Mesenchymal stem cell (in vitro differentiated cells and primary cell): Measurements from ENCODE around the gene SPAAR.
A peak's percentile ranks its signal among the peaks of the same experiment; 100 is the strongest.

Experiments
- DNase-seq: peaks from one replicate; pipeline ENCODE4 v3.0.0-alpha.2; 2013
- H2AFZ ChIP-seq: one replicate; pipeline ENCODE4 v1.6.1; 2013; ENCODE audit warnings: low read depth, mild to moderate bottlenecking, control low read depth, inconsistent platforms, low read length, moderate library complexity
- H2AK5ac ChIP-seq: 2 replicates; pipeline ENCODE4 v1.6.1; 2013; ENCODE audit warnings: low read length, moderate library complexity, mild to moderate bottlenecking, inconsistent platforms; ENCODE audit not compliant: severe bottlenecking
- H2BK120ac ChIP-seq: one replicate; pipeline ENCODE4 v1.6.1; 2013; ENCODE audit warnings: low read depth, mild to moderate bottlenecking, inconsistent platforms, low read length, moderate library complexity
- H2BK12ac ChIP-seq, 2 experiments: one replicate each; pipeline ENCODE4 v1.6.1; 2013; ENCODE audit warnings: inconsistent platforms in 2 of 2, low read length in 2 of 2, mild to moderate bottlenecking in 2 of 2, moderate library complexity in 2 of 2, control low read depth in 1 of 2
- H2BK15ac ChIP-seq: one replicate; pipeline ENCODE4 v1.6.1; 2013; ENCODE audit warnings: mild to moderate bottlenecking, low read depth, inconsistent platforms; ENCODE audit not compliant: poor library complexity, severe bottlenecking
- H2BK5ac ChIP-seq: 2 replicates; pipeline ENCODE4 v1.6.1; 2013; ENCODE audit warnings: low read depth, mild to moderate bottlenecking, low read length, control low read depth, inconsistent platforms; ENCODE audit not compliant: poor library complexity, severe bottlenecking
- H3K14ac ChIP-seq, 2 experiments: one replicate each; pipeline ENCODE4 v1.6.1; 2013; ENCODE audit warnings: inconsistent platforms in 2 of 2, low read length in 2 of 2, control low read depth in 1 of 2, mild to moderate bottlenecking in 1 of 2, moderate library complexity in 1 of 2
- H3K18ac ChIP-seq, 2 experiments: one replicate each; pipeline ENCODE4 v1.6.1; 2013; ENCODE audit warnings: inconsistent platforms in 2 of 2, low read length in 2 of 2, control low read depth in 1 of 2, low read depth in 1 of 2, mild to moderate bottlenecking in 1 of 2
- H3K23ac ChIP-seq, 2 experiments: one replicate each; pipeline ENCODE4 v1.6.1; 2013; ENCODE audit warnings: inconsistent platforms in 2 of 2, low read length in 2 of 2, mild to moderate bottlenecking in 2 of 2, moderate library complexity in 2 of 2, control low read depth in 1 of 2
- H3K27ac ChIP-seq: 2 replicates; pipeline ENCODE4 v1.5.1; 2013; ENCODE audit warnings: mild to moderate bottlenecking, moderate library complexity, low read length, control low read depth, inconsistent platforms; ENCODE audit not compliant: poor library complexity, severe bottlenecking
- H3K27me3 ChIP-seq, 2 experiments: 2 replicates each; pipeline versions ENCODE4 v1.6.1 to v1.7.0; 2013; ENCODE audit warnings: low read length in 2 of 2, mild to moderate bottlenecking in 2 of 2, moderate library complexity in 2 of 2, control low read depth in 1 of 2, inconsistent platforms in 1 of 2; ENCODE audit not compliant: control insufficient read depth in 1 of 2, insufficient read depth in 1 of 2
- H3K36me3 ChIP-seq, 2 experiments: 2 replicates each; pipeline versions ENCODE4 v1.6.1 to v1.7.0; 2013; ENCODE audit warnings: low read length in 2 of 2, control low read depth in 1 of 2, inconsistent platforms in 1 of 2, low read depth in 1 of 2, mild to moderate bottlenecking in 1 of 2; ENCODE audit not compliant: insufficient read depth in 2 of 2, control insufficient read depth in 1 of 2
- H3K4ac ChIP-seq, 2 experiments: one replicate each; pipeline ENCODE4 v1.6.1; 2013; ENCODE audit warnings: inconsistent platforms in 2 of 2, low read length in 2 of 2, mild to moderate bottlenecking in 2 of 2, moderate library complexity in 2 of 2, control low read depth in 1 of 2, low read depth in 1 of 2
- H3K4me1 ChIP-seq: 2 replicates; pipeline ENCODE4 v1.6.1; 2013; ENCODE audit warnings: low read depth, low read length, control low read depth; ENCODE audit not compliant: control insufficient read depth, insufficient read depth
- H3K4me2 ChIP-seq: 2 replicates; pipeline ENCODE4 v1.6.1; 2013; ENCODE audit warnings: low read length, mild to moderate bottlenecking, inconsistent platforms; ENCODE audit not compliant: poor library complexity, severe bottlenecking
- H3K4me3 ChIP-seq, 2 experiments: 2 replicates each; pipeline versions ENCODE4 v1.5.1 to v1.7.0; 2013; ENCODE audit warnings: low read length in 2 of 2, mild to moderate bottlenecking in 2 of 2, control low read depth in 1 of 2, low read depth in 1 of 2; ENCODE audit not compliant: insufficient read depth in 1 of 2
- H3K79me1 ChIP-seq: replicated peaks from 2 replicates; pipeline ENCODE4 v1.6.1; 2013; ENCODE audit warnings: mild to moderate bottlenecking, control low read depth, low read length, inconsistent platforms; ENCODE audit not compliant: poor library complexity, severe bottlenecking
- H3K9ac ChIP-seq: 2 replicates; pipeline ENCODE4 v1.7.0; 2013; ENCODE audit warnings: mild to moderate bottlenecking, low read length, moderate library complexity
- H3K9me3 ChIP-seq: 2 replicates; pipeline ENCODE4 v1.7.0; 2013; ENCODE audit warnings: mild to moderate bottlenecking, low read length; ENCODE audit not compliant: control insufficient read depth
- H4K8ac ChIP-seq: one replicate; pipeline ENCODE4 v1.6.1; 2013; ENCODE audit warnings: inconsistent platforms, mild to moderate bottlenecking, low read length, moderate library complexity
- H4K91ac ChIP-seq: one replicate; pipeline ENCODE4 v1.6.1; 2013; ENCODE audit warnings: mild to moderate bottlenecking, low read length, inconsistent platforms
- WGBS: methylation state at CpG from one replicate; pipeline ENCODE4 v1.1.7; 2013; ENCODE audit warnings: mixed read lengths; 5-methylcytosine and 5-hydroxymethylcytosine counted together

Gene SPAAR

GRCh38 chr9:35948451-35948850, 39.2 kb downstream of the SPAAR start:
- Histone ChIP-seq H2BK120ac (no peak overlapping the region), H3K9me3 (no peaks in the 10 kb centered on the region), H3K36me3 (no peaks in the 10 kb centered on the region), H3K23ac (no peak overlapping the region), H2BK5ac (no peak overlapping the region), H3K79me1 (no peaks in the 10 kb centered on the region), H2AFZ (no peak overlapping the region), H4K8ac (no peak overlapping the region), H3K9ac (no peak overlapping the region), H3K27me3 (no peaks in the 10 kb centered on the region), H3K18ac (no peak overlapping the region), H3K4me3 (no peak overlapping the region), H2AK5ac (no peak overlapping the region), H2BK12ac (no peak overlapping the region), H3K27ac (no peak overlapping the region), H2BK15ac (no peak overlapping the region), H4K91ac (no peak overlapping the region), H3K4ac (no peak overlapping the region), H3K14ac (no peak overlapping the region), H3K4me2 (no peak overlapping the region), H3K4me1 (peaks cover 9% of the 10 kb centered on the region)
- DNase-seq = no peak
- whole genome bisulfite sequencing = no CpG with 5 or more reads among the region's 2 CpGs

- H3K23ac ChIP-seq = no peak overlapping the region
- 55% methylated on average over 2 of the region's 2 CpGs for WGBS
- H3K14ac ChIP-seq = no peak overlapping the region
- H3K4me3 ChIP-seq = no peak overlapping the region
- no peak overlapping the region for H3K9ac ChIP-seq
- no peak overlapping the region for H3K4ac ChIP-seq
- H2AFZ ChIP-seq = no peak overlapping the region
- no peak for DNase-seq
- H3K36me3 ChIP-seq = no peaks in the 10 kb centered on the region
- H3K4me1 ChIP-seq = peaks cover 9% of the 10 kb centered on the region
- H3K9me3 ChIP-seq = no peaks in the 10 kb centered on the region
- no peak overlapping the region for H2AK5ac ChIP-seq
- no peak overlapping the region for H4K8ac ChIP-seq
- H3K4me2 ChIP-seq = no peak overlapping the region
- no peaks in the 10 kb centered on the region for H3K79me1 ChIP-seq
- H3K27ac ChIP-seq = no peak overlapping the region
- no peak overlapping the region for H2BK12ac ChIP-seq
- H3K27me3 ChIP-seq = no peaks in the 10 kb centered on the region
- no peak overlapping the region for H2BK15ac ChIP-seq
- no peak overlapping the region for H2BK120ac ChIP-seq
- no peak overlapping the region for H2BK5ac ChIP-seq
- H4K91ac ChIP-seq = no peak overlapping the region
- H3K18ac ChIP-seq = no peak overlapping the region
These were observed 39.6 kb downstream of the SPAAR start for GRCh38 chr9:35948901-35949318.

- Histone ChIP-seq H3K9me3 (no peaks in the 10 kb centered on the region), H4K8ac (no peak overlapping the region), H3K14ac (no peak overlapping the region), H3K4me3 (no peak overlapping the region), H2BK12ac (no peak overlapping the region), H3K9ac (peak overlapping the region; percentile 4), H2BK120ac (no peak overlapping the region), H3K4ac (no peak overlapping the region), H3K4me1 (peaks cover 6% of the 10 kb centered on the region), H3K79me1 (no peaks in the 10 kb centered on the region), H3K36me3 (no peaks in the 10 kb centered on the region), H3K27ac (no peak overlapping the region), H4K91ac (no peak overlapping the region), H3K4me2 (no peak overlapping the region), H3K23ac (no peak overlapping the region), H2BK15ac (no peak overlapping the region), H2AFZ (no peak overlapping the region), H3K27me3 (peaks cover 0 to 2% of the 10 kb centered on the region in 2 experiments), H2BK5ac (no peak overlapping the region), H3K18ac (no peak overlapping the region), H2AK5ac (no peak overlapping the region)
- 37% methylated on average over 6 of the region's 6 CpGs for WGBS
- no peak for DNase-seq
These were observed 42.4 kb downstream of the SPAAR start for GRCh38 chr9:35951736-35952135.

- H3K27ac ChIP-seq = no peak overlapping the region
- no peak overlapping the region for H3K23ac ChIP-seq
- peaks cover 6% of the 10 kb centered on the region for H3K4me1 ChIP-seq
- H3K9ac ChIP-seq = no peak overlapping the region
- no peak overlapping the region for H2BK120ac ChIP-seq
- no peak overlapping the region for H3K14ac ChIP-seq
- H3K9me3 ChIP-seq = no peaks in the 10 kb centered on the region
- H2AK5ac ChIP-seq = no peak overlapping the region
- no peak overlapping the region for H2BK5ac ChIP-seq
- H2AFZ ChIP-seq = no peak overlapping the region
- H4K91ac ChIP-seq = no peak overlapping the region
- no peak for DNase-seq
- H3K4me3 ChIP-seq = no peak overlapping the region
- 92% methylated on average over 4 of the region's 6 CpGs for WGBS
- no peaks in the 10 kb centered on the region for H3K79me1 ChIP-seq
- no peaks in the 10 kb centered on the region for H3K36me3 ChIP-seq
- no peak overlapping the region for H2BK15ac ChIP-seq
- H3K18ac ChIP-seq = no peak overlapping the region
- H2BK12ac ChIP-seq = no peak overlapping the region
- H3K4ac ChIP-seq = no peak overlapping the region
- no peak overlapping the region for H3K4me2 ChIP-seq
- H3K27me3 ChIP-seq = peaks cover 0 to 10% of the 10 kb centered on the region in 2 experiments
- no peak overlapping the region for H4K8ac ChIP-seq
These were observed 43.4 kb downstream of the SPAAR start for GRCh38 chr9:35952526-35953191.
